ENCODE results near the gene INMT. TPM values are rescaled to one million over a fixed set of nuclear protein-coding genes. Genes with fewer than 3 reads are reported as not detected.

Gene INMT
- under 1 TPM in 1 of 2 experiments, not detected in 1; 0.18 TPM for total RNA-seq
- polyA plus RNA-seq = 0.08 TPM

- no peak within 1 kb of the TSS for H3K4me3 Mint-ChIP-seq
- no peaks in the 10 kb centered on the region for H3K27me3 Mint-ChIP-seq
- H3K27ac Mint-ChIP-seq = peak within 1 kb of the TSS in 1 of 8 donors; percentile 38
- H3K4me1 Mint-ChIP-seq = no peaks in the 10 kb centered on the region
- DNase-seq = no peak
- no peaks in the 10 kb centered on the region for H3K36me3 Mint-ChIP-seq
- Histone ChIP-seq H3K27me3 (ENCODE audit: insufficient read depth, low read length, poor library complexity, severe bottlenecking) (no peaks in the 10 kb centered on the region), H3K36me3 (ENCODE audit: insufficient read depth, low read length) (no peaks in the 10 kb centered on the region), H3K4me3 (ENCODE audit: low read length) (no peak within 1 kb of the TSS), H3K4me1 (ENCODE audit: insufficient read depth, low read length) (no peaks in the 10 kb centered on the region), H3K9me3 (ENCODE audit: low read length) (no peaks in the 10 kb centered on the region), H3K27ac (ENCODE audit: low read depth, low read length) (no peak within 1 kb of the TSS)
- CTCF ChIA-PET = interaction anchor here (1.0 kb wide), 1 partner anchor 12 kb away, joined by 3 read pairs; no protein-coding TSS in a partner anchor
- POLR2A ChIA-PET = no interaction called here
- no peaks in the 10 kb centered on the region for H3K9me3 Mint-ChIP-seq
Observed at GRCh38 chr7:30751696-30752273, at the start of gene INMT. Gene INMT, plus strand, starts transcription at chr7:30752135. Its CDS starts 16 bp downstream, at chr7:30752151.

GRCh38 chr7:30702200-30702599 lies 49.7 kb upstream of the INMT start:
- no peak overlapping the region for H3K4me3 Mint-ChIP-seq
- no peaks in the 10 kb centered on the region for H3K36me3 ChIP-seq (ENCODE audit: insufficient read depth, low read length)
- no peaks in the 10 kb centered on the region for H3K4me1 ChIP-seq (ENCODE audit: insufficient read depth, low read length)
- DNase-seq = peak in 2 of 5 donors; percentile 24 to 29
- H3K4me3 ChIP-seq (ENCODE audit: low read length) = no peak overlapping the region
- peaks cover 0 to 7% (median 3%) of the 10 kb centered on the region in 3 donors for H3K4me1 Mint-ChIP-seq
- H3K36me3 Mint-ChIP-seq = no peaks in the 10 kb centered on the region
- peaks cover 0 to 6% of the 10 kb centered on the region in 2 donors for H3K27me3 Mint-ChIP-seq
- no peaks in the 10 kb centered on the region for H3K9me3 ChIP-seq (ENCODE audit: low read length)
- peaks cover 0 to 2% (median 0%) of the 10 kb centered on the region in 5 donors for H3K9me3 Mint-ChIP-seq
- H3K27ac Mint-ChIP-seq = peak overlapping the region in 2 of 8 donors; percentile 46 to 74
- ChIA-PET CTCF (interaction anchor here (0.9 to 11.0 kb wide), 3 partner anchors 14 to 42 kb away, joined by 3 to 89 read pairs (median 3); no protein-coding TSS in a partner anchor), POLR2A (no interaction called here)
- H3K27ac ChIP-seq (ENCODE audit: low read depth, low read length) = no peak overlapping the region
- H3K27me3 ChIP-seq (ENCODE audit: insufficient read depth, low read length, poor library complexity, severe bottlenecking) = no peaks in the 10 kb centered on the region

GRCh38 chr7:30703756-30704155 lies 48.2 kb upstream of the INMT start:
- Histone ChIP-seq H3K27ac (ENCODE audit: low read depth, low read length) (no peak overlapping the region), H3K36me3 (ENCODE audit: insufficient read depth, low read length) (no peaks in the 10 kb centered on the region), H3K4me3 (ENCODE audit: low read length) (no peak overlapping the region), H3K9me3 (ENCODE audit: low read length) (no peaks in the 10 kb centered on the region), H3K4me1 (ENCODE audit: insufficient read depth, low read length) (no peaks in the 10 kb centered on the region), H3K27me3 (ENCODE audit: insufficient read depth, low read length, poor library complexity, severe bottlenecking) (no peaks in the 10 kb centered on the region)
- no peaks in the 10 kb centered on the region for H3K4me1 Mint-ChIP-seq
- ChIA-PET CTCF (interaction anchor here (0.9 to 11.0 kb wide), 3 partner anchors 10 to 40 kb away, joined by 3 to 89 read pairs (median 3); no protein-coding TSS in a partner anchor), POLR2A (no interaction called here)
- H3K27ac Mint-ChIP-seq = no peak overlapping the region
- no peaks in the 10 kb centered on the region for H3K36me3 Mint-ChIP-seq
- no peak for DNase-seq
- H3K9me3 Mint-ChIP-seq = peaks cover 0 to 2% (median 0%) of the 10 kb centered on the region in 5 donors
- peaks cover 0 to under 1% of the 10 kb centered on the region in 2 donors for H3K27me3 Mint-ChIP-seq
- H3K4me3 Mint-ChIP-seq = no peak overlapping the region

- Histone ChIP-seq H3K36me3 (ENCODE audit: insufficient read depth, low read length) (no peaks in the 10 kb centered on the region), H3K4me1 (ENCODE audit: insufficient read depth, low read length) (no peaks in the 10 kb centered on the region), H3K27ac (ENCODE audit: low read depth, low read length) (no peak overlapping the region), H3K27me3 (ENCODE audit: insufficient read depth, low read length, poor library complexity, severe bottlenecking) (no peaks in the 10 kb centered on the region), H3K9me3 (ENCODE audit: low read length) (no peaks in the 10 kb centered on the region), H3K4me3 (ENCODE audit: low read length) (no peak overlapping the region)
- Mint-ChIP-seq H3K36me3 (no peaks in the 10 kb centered on the region), H3K4me3 (no peak overlapping the region), H3K27me3 (no peaks in the 10 kb centered on the region), H3K27ac (peak overlapping the region in 1 of 8 donors; percentile 11), H3K9me3 (peaks cover 0 to 2% (median 0%) of the 10 kb centered on the region in 5 donors), H3K4me1 (no peaks in the 10 kb centered on the region)
- DNase-seq = no peak
- ChIA-PET POLR2A (no interaction called here), CTCF (interaction anchor here (1.4 to 11.0 kb wide), 2 partner anchors 9 to 35 kb away, joined by 3 to 89 read pairs; no protein-coding TSS in a partner anchor)
Observed at GRCh38 chr7:30705008-30705407, 46.9 kb upstream of the INMT start.

DNA sequence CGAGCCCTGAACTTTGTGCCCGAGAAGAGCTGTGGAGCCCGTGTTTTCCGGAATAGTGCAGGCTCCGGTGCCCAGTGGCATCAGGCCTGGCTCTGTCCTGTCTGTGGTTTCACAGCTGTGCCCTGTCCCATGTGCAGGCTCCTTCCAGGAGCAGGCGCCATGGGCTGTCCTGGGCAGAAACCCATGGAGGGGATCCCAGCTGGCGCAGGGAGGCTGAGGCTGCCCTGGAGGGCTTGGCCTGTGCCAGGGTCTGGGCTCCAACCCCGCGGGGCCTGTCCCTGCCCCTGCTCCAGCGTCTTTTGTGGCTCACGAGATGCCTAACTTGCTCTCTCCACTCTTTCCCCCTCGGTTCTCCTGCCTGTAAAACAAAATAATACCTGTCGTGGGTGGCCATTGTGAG lies 46.3 kb upstream of the INMT start:
- Mint-ChIP-seq H3K4me1 (no peaks in the 10 kb centered on the region), H3K27me3 (no peaks in the 10 kb centered on the region), H3K4me3 (no peak overlapping the region), H3K9me3 (peaks cover 0 to 2% (median 0%) of the 10 kb centered on the region in 5 donors), H3K36me3 (no peaks in the 10 kb centered on the region), H3K27ac (no peak overlapping the region)
- DNase-seq = no peak
- Histone ChIP-seq H3K9me3 (ENCODE audit: low read length) (no peaks in the 10 kb centered on the region), H3K36me3 (ENCODE audit: insufficient read depth, low read length) (no peaks in the 10 kb centered on the region), H3K27ac (ENCODE audit: low read depth, low read length) (no peak overlapping the region), H3K27me3 (ENCODE audit: insufficient read depth, low read length, poor library complexity, severe bottlenecking) (no peaks in the 10 kb centered on the region), H3K4me3 (ENCODE audit: low read length) (no peak overlapping the region), H3K4me1 (ENCODE audit: insufficient read depth, low read length) (no peaks in the 10 kb centered on the region)
- POLR2A ChIA-PET = interaction anchor here (0.6 kb wide), 1 partner anchor 32 kb away, joined by 3 read pairs; no protein-coding TSS in a partner anchor
- CTCF ChIA-PET = interaction anchor here (11.0 kb wide), 1 partner anchor 35 kb away, joined by 89 read pairs; no protein-coding TSS in a partner anchor

DNA sequence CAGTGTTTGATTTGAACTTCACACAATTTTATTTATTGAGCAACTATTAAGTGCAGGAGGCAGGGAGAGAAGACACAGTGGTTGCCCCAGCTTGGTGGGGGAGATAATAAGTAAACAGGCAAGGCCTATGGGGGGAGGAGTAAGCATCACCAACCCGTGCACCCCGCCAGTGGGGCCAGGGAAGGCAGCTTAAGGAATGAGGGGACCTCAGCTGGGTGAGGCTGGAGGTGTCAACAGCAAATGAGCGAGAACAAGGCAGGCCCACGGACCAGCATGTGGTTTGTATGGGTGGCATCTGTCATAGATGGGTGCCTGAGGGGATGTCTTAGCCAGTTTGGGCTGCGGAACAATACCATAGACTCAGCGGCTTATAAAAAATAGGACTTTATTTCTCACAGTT lies 45.6 kb upstream of the INMT start:
- no peak overlapping the region for H3K4me3 Mint-ChIP-seq

DNA sequence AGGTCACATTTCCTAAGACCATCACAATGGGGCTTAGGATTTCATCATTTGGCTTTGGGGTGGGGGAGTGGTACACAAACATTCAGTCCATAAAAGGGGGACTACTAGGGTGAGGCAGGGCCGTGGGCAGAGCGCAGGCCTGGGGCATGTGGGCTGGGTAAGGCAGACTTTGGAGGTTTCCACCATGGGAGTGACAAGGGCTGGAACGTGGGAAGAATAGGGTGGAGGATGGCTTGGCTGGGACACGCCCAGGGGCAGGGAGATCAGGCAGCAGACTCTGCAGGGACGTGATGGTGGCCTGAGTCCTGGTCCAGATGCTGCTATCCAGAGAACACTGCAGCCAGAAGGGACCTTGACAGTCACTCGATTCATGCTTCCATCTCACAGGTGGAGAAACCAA lies 45.0 kb upstream of the INMT start:
- no peaks in the 10 kb centered on the region for H3K27me3 Mint-ChIP-seq
- POLR2A ChIA-PET = no interaction called here

More for the DNA sequence above, 45.6 kb upstream of the INMT start:
- H3K9me3 ChIP-seq (ENCODE audit: low read length) = no peaks in the 10 kb centered on the region
- H3K27ac ChIP-seq (ENCODE audit: low read depth, low read length) = no peak overlapping the region
- H3K36me3 ChIP-seq (ENCODE audit: insufficient read depth, low read length) = no peaks in the 10 kb centered on the region
- peaks cover 0 to 2% (median 0%) of the 10 kb centered on the region in 5 donors for H3K9me3 Mint-ChIP-seq
- peak overlapping the region in 3 of 8 donors; percentile 8 to 34 (median 31) for H3K27ac Mint-ChIP-seq
- H3K4me1 Mint-ChIP-seq = no peaks in the 10 kb centered on the region
- no peak overlapping the region for H3K4me3 ChIP-seq (ENCODE audit: low read length)
- ChIA-PET POLR2A (no interaction called here), CTCF (interaction anchor here (11.0 kb wide), 1 partner anchor 34 kb away, joined by 89 read pairs; no protein-coding TSS in a partner anchor)
- H3K27me3 Mint-ChIP-seq = no peaks in the 10 kb centered on the region
- no peaks in the 10 kb centered on the region for H3K27me3 ChIP-seq (ENCODE audit: insufficient read depth, low read length, poor library complexity, severe bottlenecking)
- no peaks in the 10 kb centered on the region for H3K4me1 ChIP-seq (ENCODE audit: insufficient read depth, low read length)
- DNase-seq = no peak
- no peaks in the 10 kb centered on the region for H3K36me3 Mint-ChIP-seq

More for the DNA sequence above, 45.0 kb upstream of the INMT start:
- Mint-ChIP-seq H3K4me3 (no peak overlapping the region), H3K4me1 (no peaks in the 10 kb centered on the region), H3K27ac (peak overlapping the region in 2 of 8 donors; percentile 31 to 56), H3K36me3 (no peaks in the 10 kb centered on the region), H3K9me3 (peaks cover 0 to 2% (median 0%) of the 10 kb centered on the region in 5 donors)
- no peaks in the 10 kb centered on the region for H3K9me3 ChIP-seq (ENCODE audit: low read length)
- no peaks in the 10 kb centered on the region for H3K27me3 ChIP-seq (ENCODE audit: insufficient read depth, low read length, poor library complexity, severe bottlenecking)
- CTCF ChIA-PET = interaction anchor here (11.0 kb wide), 1 partner anchor 33 kb away, joined by 89 read pairs; no protein-coding TSS in a partner anchor
- H3K36me3 ChIP-seq (ENCODE audit: insufficient read depth, low read length) = no peaks in the 10 kb centered on the region
- DNase-seq = no peak
- no peak overlapping the region for H3K27ac ChIP-seq (ENCODE audit: low read depth, low read length)
- no peak overlapping the region for H3K4me3 ChIP-seq (ENCODE audit: low read length)
- no peaks in the 10 kb centered on the region for H3K4me1 ChIP-seq (ENCODE audit: insufficient read depth, low read length)

Data from CD8-positive, alpha-beta memory T cell (primary cell).